Gastroesophageal sphincter (tissue), 4 donors: Measurements from ENCODE around the gene MAP3K21. TPM values are rescaled to one million over a fixed set of nuclear protein-coding genes. Genes with fewer than 3 reads are reported as not detected.

Experiments used
- ATAC-seq: fragments of 150-250 bp; one replicate; pipeline ENCODE4 v1.9.1; 2016; ENCODE audit warnings: mild to moderate bottlenecking, moderate library complexity
- H3K27ac ChIP-seq, 4 donors: fragments of 200-600 bp; sonication (generic) in 3 of 4; 1 replicate in 3 of 4; 2 replicates in 1 of 4; pipeline ENCODE4 v1.5.1; 2016 to 2019
- H3K27me3 ChIP-seq: fragments of 200-600 bp; sonication (generic); one replicate; pipeline ENCODE4 v1.5.1; 2019
- H3K36me3 ChIP-seq, 2 donors: fragments of 200-600 bp; sonication (generic); one replicate each; pipeline ENCODE4 v1.5.1; 2019; ENCODE audit warnings: control low read depth in 1 of 2
- H3K4me1 ChIP-seq, 3 donors: fragments of 200-600 bp; sonication (generic); 1 replicate in 2 of 3; 2 replicates in 1 of 3; pipeline ENCODE4 v1.5.1; 2016 to 2019; ENCODE audit warnings: control low read depth in 2 of 3
- H3K4me3 ChIP-seq, 2 donors: fragments of 200-600 bp; sonication (generic); one replicate each; pipeline ENCODE4 v1.5.1; 2019; ENCODE audit warnings: mild to moderate bottlenecking in 1 of 2, moderate library complexity in 1 of 2
- H3K9me3 ChIP-seq, 3 donors: fragments of 200-600 bp; sonication (generic); one replicate each; pipeline ENCODE4 v1.5.1; 2017 to 2019; ENCODE audit warnings: control low read depth in 2 of 3
- CTCF ChIP-seq, 4 experiments: fragments of 200-600 bp in 2 of 4; fragments of 450-650 bp in 2 of 4; sonication (generic) in 1 of 4; IDR thresholded peaks; one replicate each; pipeline ENCODE4 v1.5.1; 2017 to 2019; ENCODE audit warnings: antibody characterized with exemption in 4 of 4, mild to moderate bottlenecking in 2 of 4, moderate library complexity in 2 of 4
- EP300 ChIP-seq: sonication (generic); formaldehyde crosslinking; IDR thresholded peaks from one replicate; pipeline ENCODE4 v1.6.1; 2017; ENCODE audit warnings: antibody characterized with exemption, mild to moderate bottlenecking
- POLR2A ChIP-seq, 2 donors: fragments of 450-650 bp; IDR thresholded peaks; one replicate each; pipeline ENCODE4 v1.6.1; 2017; ENCODE audit warnings: antibody characterized with exemption in 2 of 2, mild to moderate bottlenecking in 2 of 2, moderate library complexity in 1 of 2
- POLR2AphosphoS5 ChIP-seq: sonication (generic); formaldehyde crosslinking; IDR thresholded peaks from one replicate; pipeline ENCODE4 v1.6.1; 2017; ENCODE audit warnings: antibody characterized with exemption
- WGBS, 2 donors: methylation state at CpG; one replicate each; pipeline ENCODE4 v1.1.5; 2018; ENCODE audit warnings: low coverage in 1 of 2; 5-methylcytosine and 5-hydroxymethylcytosine counted together
- total RNA-seq, 4 donors: library from RNA; depleted of rRNA; stranded (reverse); fragments of >200 nt; gene quantifications; one replicate each; pipeline ENCODE4 v1.1.0, GENCODE V29; 2016

MAP3K21 gene
- total RNA-seq, 4 donors from 2014 or later: 0.27 to 1.2 (median 0.61) TPM

GRCh38 chr1:233406339-233406960 is 78.9 kb downstream of the MAP3K21 start:
- Histone ChIP-seq H3K36me3 (no peaks in the 10 kb centered on the region), H3K27ac (no peak overlapping the region), H3K4me3 (no peak overlapping the region), H3K27me3 (no peaks in the 10 kb centered on the region), H3K9me3 (peaks cover 0 to 19% (median 0%) of the 10 kb centered on the region in 3 donors), H3K4me1 (no peaks in the 10 kb centered on the region)
- ATAC-seq: no peak
- WGBS, 2 donors: 32 to 81% methylated on average over 4 of the region's 4 CpGs
- TF ChIP-seq EP300 (no peak), POLR2AphosphoS5 (no peak), POLR2A (IDR thresholded peaks at IDR 0.05) (no peak), CTCF (IDR thresholded peaks at IDR 0.05) (no peak)

GRCh38 chr1:233406994-233407631 is 79.6 kb downstream of the MAP3K21 start:
- no peaks in the 10 kb centered on the region for H3K4me1 ChIP-seq
- no peak for ATAC-seq
- H3K27ac ChIP-seq: no peak overlapping the region
- WGBS, 2 donors: 62 to 71% methylated on average over 5 to 6 of the region's 6 CpGs
- H3K9me3 ChIP-seq: peaks cover 0 to 19% (median 0%) of the 10 kb centered on the region in 3 donors
- no peaks in the 10 kb centered on the region for H3K36me3 ChIP-seq
- no peak overlapping the region for H3K4me3 ChIP-seq
- no peaks in the 10 kb centered on the region for H3K27me3 ChIP-seq
- TF ChIP-seq EP300 (no peak), CTCF (IDR thresholded peaks at IDR 0.05) (no peak), POLR2AphosphoS5 (no peak), POLR2A (IDR thresholded peaks at IDR 0.05) (no peak)

GRCh38 chr1:233409540-233409939 is 82.0 kb downstream of the MAP3K21 start:
- Histone ChIP-seq H3K36me3 (no peaks in the 10 kb centered on the region), H3K27ac (no peak overlapping the region), H3K4me1 (no peaks in the 10 kb centered on the region), H3K9me3 (peaks cover 0 to 19% (median 0%) of the 10 kb centered on the region in 3 donors), H3K27me3 (no peaks in the 10 kb centered on the region), H3K4me3 (no peak overlapping the region)
- TF ChIP-seq POLR2AphosphoS5 (no peak), POLR2A (IDR thresholded peaks at IDR 0.05) (no peak), EP300 (no peak), CTCF (IDR thresholded peaks at IDR 0.05) (no peak)
- 32 to 44% methylated on average over 2 of the region's 2 CpGs for WGBS, 2 donors
- no peak for ATAC-seq

- Histone ChIP-seq H3K27ac (no peak overlapping the region), H3K27me3 (no peaks in the 10 kb centered on the region), H3K4me3 (no peak overlapping the region), H3K9me3 (peaks cover 0 to 19% (median 0%) of the 10 kb centered on the region in 3 donors), H3K36me3 (no peaks in the 10 kb centered on the region), H3K4me1 (no peaks in the 10 kb centered on the region)
- WGBS, 2 donors: 67 to 69% methylated on average over 3 to 5 of the region's 5 CpGs
- TF ChIP-seq CTCF (IDR thresholded peaks at IDR 0.05) (no peak), POLR2A (IDR thresholded peaks at IDR 0.05) (no peak), POLR2AphosphoS5 (no peak), EP300 (no peak)
- ATAC-seq: no peak
Observed at GRCh38 chr1:233410906-233411305, 83.4 kb downstream of the MAP3K21 start.

- WGBS, 2 donors: 66 to 88% methylated on average over 2 of the region's 2 CpGs
- Histone ChIP-seq H3K4me3 (no peak overlapping the region), H3K4me1 (no peaks in the 10 kb centered on the region), H3K27me3 (no peaks in the 10 kb centered on the region), H3K9me3 (peaks cover 0 to 12% (median 0%) of the 10 kb centered on the region in 3 donors), H3K27ac (no peak overlapping the region), H3K36me3 (no peaks in the 10 kb centered on the region)
- ATAC-seq: no peak
- TF ChIP-seq POLR2A (IDR thresholded peaks at IDR 0.05) (no peak), EP300 (no peak), CTCF (IDR thresholded peaks at IDR 0.05) (no peak), POLR2AphosphoS5 (no peak)
Observed at GRCh38 chr1:233412812-233413211, 85.3 kb downstream of the MAP3K21 start.
